NCI-H2227 (cell line): Measurements from ENCODE around the gene CALHM6.
A peak's percentile ranks its signal among the peaks of the same experiment; 100 is the strongest.
"Not testable (repeated sequence)": the region's sequence is repeated elsewhere in the genome, so short reads cannot be mapped to it uniquely, and the experiment has no call there.

Experiments used
- DNase-seq: peaks from one replicate; lab custom pipeline; 2025; ENCODE audit not compliant: unreplicated experiment; lab: John Stamatoyannopoulos, UW

CALHM6 gene

GRCh38 chr6:116476002-116476678, 15.0 kb downstream of the CALHM6 start:
- DNase-seq, result no peak

- DNase-seq, result no peak
Measured at GRCh38 chr6:116482780-116483179, 21.6 kb downstream of the CALHM6 start.

GRCh38 chr6:116483616-116484015, 22.4 kb downstream of the CALHM6 start:
- no peak for DNase-seq

- DNase-seq, result no peak
Measured at GRCh38 chr6:116485559-116486184, 24.5 kb downstream of the CALHM6 start.

GRCh38 chr6:116491610-116492330, 30.6 kb downstream of the CALHM6 start:
- no peak for DNase-seq

GRCh38 chr6:116492331-116493067, 31.3 kb downstream of the CALHM6 start:
- no peak for DNase-seq

- DNase-seq, result not testable (repeated sequence)
Measured at GRCh38 chr6:116495161-116495560, 34.0 kb downstream of the CALHM6 start.

- DNase-seq, result no peak
Measured at GRCh38 chr6:116497113-116497676, 36.0 kb downstream of the CALHM6 start.

GRCh38 chr6:116500969-116501433, 39.8 kb downstream of the CALHM6 start:
- peak; percentile 64 for DNase-seq

GRCh38 chr6:116507324-116507723, 46.1 kb downstream of the CALHM6 start:
- DNase-seq, result no peak

GRCh38 chr6:116508527-116508926, 47.4 kb downstream of the CALHM6 start:
- no peak for DNase-seq

- peak; percentile 26 for DNase-seq
Measured at GRCh38 chr6:116511424-116512110, 50.4 kb downstream of the CALHM6 start, which contains the start of gene CALHM5. Gene CALHM5 (plus strand): TSS chr6:116511639. CDS start chr6:116511697, 58 bp downstream.

- no peak for DNase-seq
Measured at GRCh38 chr6:116512111-116512559, 51.0 kb downstream of the CALHM6 start.

GRCh38 chr6:116512734-116513133, 51.6 kb downstream of the CALHM6 start:
- DNase-seq, result no peak
